Measurements from ENCODE around the gene TNRC6C. TPM values are rescaled to one million over a fixed set of nuclear protein-coding genes. Genes with fewer than 3 reads are reported as not detected.

The TNRC6C gene
- total RNA-seq, 1 donor: 6.2 TPM

DNA sequence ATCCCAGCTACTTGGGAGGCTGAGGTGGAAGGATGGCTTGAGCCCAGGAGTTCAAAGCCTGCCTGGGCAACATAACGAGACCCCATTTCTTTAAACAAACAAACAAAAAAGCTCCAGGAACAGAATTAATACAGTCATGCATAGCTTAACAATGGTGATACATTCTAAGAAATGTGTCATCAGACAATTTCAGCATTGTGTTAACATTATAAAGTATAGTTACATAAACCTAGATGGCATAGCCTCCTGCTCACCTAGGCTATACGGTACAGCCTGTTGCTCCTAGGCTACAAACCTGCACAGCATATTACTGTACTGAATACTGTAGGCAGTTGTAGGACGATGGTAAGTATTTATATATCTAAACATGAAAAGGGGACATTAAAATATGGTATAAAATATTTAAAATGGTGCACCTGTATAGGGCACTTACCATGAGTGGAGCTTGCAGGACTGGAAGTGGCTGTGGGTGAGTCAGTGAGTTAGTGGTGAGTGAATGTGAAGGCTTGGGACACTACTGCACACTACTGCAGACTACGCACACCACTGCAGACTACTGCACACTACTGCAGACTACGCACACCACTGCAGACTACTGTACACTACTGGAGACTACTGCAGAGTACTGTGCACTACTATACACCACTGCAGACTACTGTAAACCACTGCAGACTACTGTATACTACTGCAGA is 95.4 kb downstream of the TNRC6C start:
- H3K4me2 ChIP-seq (ENCODE audit: insufficient read depth, low read length): no peak overlapping the region
- DNase-seq (ENCODE audit: insufficient read length, low spot score, missing footprints): no peak
- no peaks in the 10 kb centered on the region for H3K9me3 ChIP-seq (ENCODE audit: low read depth, low read length)
- peaks cover 23% of the 10 kb centered on the region for H3K36me3 ChIP-seq (ENCODE audit: insufficient read depth, low read length)
- no peak overlapping the region for H3K4me3 ChIP-seq (ENCODE audit: insufficient read depth, low read length)
- no peaks in the 10 kb centered on the region for H3K79me2 ChIP-seq (ENCODE audit: insufficient read depth, low read length)
- H3K4me1 ChIP-seq (ENCODE audit: insufficient read depth, low read length): peaks cover 4% of the 10 kb centered on the region
- peaks cover 4% of the 10 kb centered on the region for H4K20me1 ChIP-seq (ENCODE audit: insufficient read depth, low read length)
- no peaks in the 10 kb centered on the region for H3K27me3 ChIP-seq (ENCODE audit: insufficient read depth, low read length)
- no peak overlapping the region for H3K27ac ChIP-seq (ENCODE audit: low read depth, low read length)
- TF ChIP-seq, protein P1, sequence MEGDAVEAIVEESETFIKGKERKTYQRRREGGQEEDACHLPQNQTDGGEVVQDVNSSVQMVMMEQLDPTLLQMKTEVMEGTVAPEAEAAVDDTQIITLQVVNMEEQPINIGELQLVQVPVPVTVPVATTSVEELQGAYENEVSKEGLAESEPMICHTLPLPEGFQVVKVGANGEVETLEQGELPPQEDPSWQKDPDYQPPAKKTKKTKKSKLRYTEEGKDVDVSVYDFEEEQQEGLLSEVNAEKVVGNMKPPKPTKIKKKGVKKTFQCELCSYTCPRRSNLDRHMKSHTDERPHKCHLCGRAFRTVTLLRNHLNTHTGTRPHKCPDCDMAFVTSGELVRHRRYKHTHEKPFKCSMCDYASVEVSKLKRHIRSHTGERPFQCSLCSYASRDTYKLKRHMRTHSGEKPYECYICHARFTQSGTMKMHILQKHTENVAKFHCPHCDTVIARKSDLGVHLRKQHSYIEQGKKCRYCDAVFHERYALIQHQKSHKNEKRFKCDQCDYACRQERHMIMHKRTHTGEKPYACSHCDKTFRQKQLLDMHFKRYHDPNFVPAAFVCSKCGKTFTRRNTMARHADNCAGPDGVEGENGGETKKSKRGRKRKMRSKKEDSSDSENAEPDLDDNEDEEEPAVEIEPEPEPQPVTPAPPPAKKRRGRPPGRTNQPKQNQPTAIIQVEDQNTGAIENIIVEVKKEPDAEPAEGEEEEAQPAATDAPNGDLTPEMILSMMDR (IDR thresholded peaks at IDR 0.05; ENCODE audit: extremely low read depth, low read depth, low read length): no peak
- no peak overlapping the region for H2AFZ ChIP-seq (ENCODE audit: low read length)

GRCh38 chr17:78057113-78057740 is 98.7 kb downstream of the TNRC6C start:
- Histone ChIP-seq H3K79me2 (ENCODE audit: insufficient read depth, low read length) (no peaks in the 10 kb centered on the region), H3K27me3 (ENCODE audit: insufficient read depth, low read length) (no peaks in the 10 kb centered on the region), H3K36me3 (ENCODE audit: insufficient read depth, low read length) (peaks cover 10% of the 10 kb centered on the region), H2AFZ (ENCODE audit: low read length) (no peak overlapping the region), H3K9me3 (ENCODE audit: low read depth, low read length) (no peaks in the 10 kb centered on the region), H3K27ac (ENCODE audit: low read depth, low read length) (no peak overlapping the region), H4K20me1 (ENCODE audit: insufficient read depth, low read length) (peaks cover 4% of the 10 kb centered on the region), H3K4me3 (ENCODE audit: insufficient read depth, low read length) (no peak overlapping the region), H3K4me1 (ENCODE audit: insufficient read depth, low read length) (peaks cover 5% of the 10 kb centered on the region), H3K4me2 (ENCODE audit: insufficient read depth, low read length) (no peak overlapping the region)
- DNase-seq (ENCODE audit: insufficient read length, low spot score, missing footprints): no peak
- TF ChIP-seq, protein P1 (IDR thresholded peaks at IDR 0.05; ENCODE audit: extremely low read depth, low read depth, low read length): no peak

DNA sequence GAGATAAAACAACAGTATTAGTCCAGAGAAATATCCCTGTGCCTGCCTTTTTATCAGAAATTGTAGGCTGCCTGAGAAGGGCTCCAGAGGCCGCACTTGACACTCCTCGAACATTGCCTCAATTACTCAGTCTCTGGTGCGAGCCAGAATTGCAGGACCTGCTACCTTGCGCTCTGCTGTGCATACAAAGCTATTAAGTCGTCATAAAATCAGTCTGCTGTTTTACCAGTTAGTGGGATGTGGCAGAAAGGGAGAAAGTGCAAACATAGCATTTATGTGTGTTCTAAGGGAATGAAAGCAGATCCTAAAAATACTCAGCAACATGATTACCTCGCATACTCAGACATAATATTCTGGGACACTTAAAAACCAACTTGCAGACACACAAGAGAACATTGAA is 99.5 kb downstream of the TNRC6C start:
- H3K4me3 ChIP-seq (ENCODE audit: insufficient read depth, low read length): no peak overlapping the region
- DNase-seq (ENCODE audit: insufficient read length, low spot score, missing footprints): no peak
- H3K36me3 ChIP-seq (ENCODE audit: insufficient read depth, low read length): peaks cover 10% of the 10 kb centered on the region
- H4K20me1 ChIP-seq (ENCODE audit: insufficient read depth, low read length): peaks cover 4% of the 10 kb centered on the region
- no peaks in the 10 kb centered on the region for H3K79me2 ChIP-seq (ENCODE audit: insufficient read depth, low read length)
- no peak overlapping the region for H2AFZ ChIP-seq (ENCODE audit: low read length)
- peaks cover 5% of the 10 kb centered on the region for H3K4me1 ChIP-seq (ENCODE audit: insufficient read depth, low read length)
- H3K27me3 ChIP-seq (ENCODE audit: insufficient read depth, low read length): no peaks in the 10 kb centered on the region
- no peak overlapping the region for H3K27ac ChIP-seq (ENCODE audit: low read depth, low read length)
- TF ChIP-seq, protein P1 (IDR thresholded peaks at IDR 0.05; ENCODE audit: extremely low read depth, low read depth, low read length): no peak
- H3K4me2 ChIP-seq (ENCODE audit: insufficient read depth, low read length): no peak overlapping the region
- H3K9me3 ChIP-seq (ENCODE audit: low read depth, low read length): no peaks in the 10 kb centered on the region

DNA sequence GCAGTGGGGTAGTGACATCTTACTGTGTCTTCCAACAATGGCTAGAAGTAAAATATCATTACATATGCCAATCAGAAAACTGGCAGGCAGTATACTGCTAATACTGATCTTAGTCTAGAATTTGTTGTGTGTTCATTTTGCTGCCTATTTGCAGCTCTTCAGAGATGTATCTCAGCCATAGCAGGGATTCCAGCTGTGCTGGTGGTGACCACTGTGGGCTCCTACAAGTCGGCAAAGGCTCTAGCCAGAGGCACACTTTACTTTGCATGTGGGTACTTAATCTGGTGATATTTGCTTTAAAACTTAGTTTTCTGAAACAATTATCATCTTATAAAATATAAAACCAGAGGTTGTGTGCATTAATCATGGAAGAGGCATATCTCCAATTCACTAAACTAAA is 100.1 kb downstream of the TNRC6C start:
- Histone ChIP-seq H3K79me2 (ENCODE audit: insufficient read depth, low read length) (no peaks in the 10 kb centered on the region), H3K27me3 (ENCODE audit: insufficient read depth, low read length) (no peaks in the 10 kb centered on the region), H3K4me2 (ENCODE audit: insufficient read depth, low read length) (no peak overlapping the region), H3K36me3 (ENCODE audit: insufficient read depth, low read length) (peaks cover 10% of the 10 kb centered on the region), H3K4me1 (ENCODE audit: insufficient read depth, low read length) (peaks cover 5% of the 10 kb centered on the region), H4K20me1 (ENCODE audit: insufficient read depth, low read length) (peaks cover 4% of the 10 kb centered on the region), H3K27ac (ENCODE audit: low read depth, low read length) (no peak overlapping the region), H3K4me3 (ENCODE audit: insufficient read depth, low read length) (no peak overlapping the region), H3K9me3 (ENCODE audit: low read depth, low read length) (no peaks in the 10 kb centered on the region), H2AFZ (ENCODE audit: low read length) (no peak overlapping the region)
- TF ChIP-seq, protein P1 (IDR thresholded peaks at IDR 0.05; ENCODE audit: extremely low read depth, low read depth, low read length): no peak
- no peak for DNase-seq (ENCODE audit: insufficient read length, low spot score, missing footprints)

Measured in osteoblast (primary cell).